Transverse colon (tissue), 4 donors: ENCODE data around the gene RGS3. TPM values are rescaled to one million over a fixed set of nuclear protein-coding genes. Genes with fewer than 3 reads are reported as not detected.
A peak's percentile ranks its signal among the peaks of the same experiment; 100 is the strongest.

Experiments used
- DNase-seq: peaks from one replicate; pipeline ENCODE4 v3.0.0-alpha.2; 2019
- H3K27ac ChIP-seq, 4 donors: fragments of 200-600 bp; sonication (generic); 2 replicates each; pipeline ENCODE4 v1.5.1; 2016 to 2018; ENCODE audit warnings: inconsistent platforms in 4 of 4
- H3K27me3 ChIP-seq: fragments of 200-600 bp; sonication (generic); 2 replicates; pipeline ENCODE4 v1.5.1; 2017; ENCODE audit warnings: inconsistent platforms
- H3K36me3 ChIP-seq, 4 donors: fragments of 200-600 bp; sonication (generic); 2 replicates each; pipeline ENCODE4 v1.5.1; 2017 to 2019; ENCODE audit warnings: inconsistent platforms in 4 of 4
- H3K4me1 ChIP-seq, 4 donors: fragments of 200-600 bp; sonication (generic); 2 replicates each; pipeline ENCODE4 v1.5.1; 2017 to 2020; ENCODE audit warnings: inconsistent platforms in 4 of 4
- H3K4me3 ChIP-seq, 4 donors: fragments of 200-600 bp; sonication (generic); 1 replicate in 1 of 4; 2 replicates in 3 of 4; pipeline versions ENCODE4 v1.5.1 to v1.6.1; 2017 to 2019; ENCODE audit warnings: inconsistent platforms in 4 of 4
- H3K9me3 ChIP-seq, 2 donors: fragments of 200-600 bp; sonication (generic); 2 replicates each; pipeline ENCODE4 v1.5.1; 2017 to 2019; ENCODE audit warnings: inconsistent platforms in 2 of 2
- CTCF ChIP-seq, 5 experiments: fragments of 200-600 bp in 3 of 5; fragments of 450-650 bp in 2 of 5; sonication (generic) in 3 of 5; IDR thresholded peaks; 1 replicate in 2 of 5; 2 replicates in 3 of 5; pipeline ENCODE4 v1.5.1; 2016 to 2017; ENCODE audit warnings: antibody characterized with exemption in 5 of 5, inconsistent platforms in 3 of 5, mild to moderate bottlenecking in 2 of 5, moderate library complexity in 1 of 5
- EP300 ChIP-seq: sonication (generic); formaldehyde crosslinking; IDR thresholded peaks from one replicate; pipeline ENCODE4 v1.6.1; 2017; ENCODE audit warnings: antibody characterized with exemption, low read depth
- POLR2A ChIP-seq: fragments of 450-650 bp; IDR thresholded peaks from one replicate; pipeline ENCODE4 v1.6.1; 2016; ENCODE audit warnings: antibody characterized with exemption, mild to moderate bottlenecking, moderate library complexity
- POLR2AphosphoS5 ChIP-seq, 3 donors: sonication (generic); formaldehyde crosslinking; IDR thresholded peaks; one replicate each; pipeline ENCODE4 v1.6.1; 2016; ENCODE audit warnings: antibody characterized with exemption in 3 of 3
- WGBS, 2 donors: methylation state at CpG; one replicate each; pipeline ENCODE4 v1.1.5; 2018; ENCODE audit warnings: low coverage in 1 of 2; 5-methylcytosine and 5-hydroxymethylcytosine counted together
- in situ Hi-C, 4 donors: fragments of 200-750 bp; cut with MboI; loops; one replicate each; pipeline versions ENCODE4 v1.15.0 to v1.15.1; 2017; ENCODE audit warnings: low sequenced_read_pairs in 3 of 4, low pct_ligation_motif_present in 1 of 4, low pct_unique_long_range_greater_than_20kb in 1 of 4
- intact Hi-C: fragments of 100-400 bp; cut with DNase I; formaldehyde crosslinking; loops from one replicate; pipeline ENCODE4 v1.15.1; 2023; ENCODE audit warnings: low total_unique reads
- total RNA-seq, 4 donors: library from RNA; depleted of rRNA; stranded (reverse); fragments of >200 nt; gene quantifications; one replicate each; pipeline ENCODE4 v1.1.0, GENCODE V29; 2016

Gene RGS3
- total RNA-seq, 4 donors from 2014 or later = 62.7 to 150 (median 80.9) TPM

GRCh38 chr9:113562653-113563381 is 99.3 kb downstream of the RGS3 start:
- no peak for TF ChIP-seq POLR2AphosphoS5 (IDR thresholded peaks at IDR 0.05)
- TF ChIP-seq CTCF (IDR thresholded peaks at IDR 0.05) = no peak
- 93% methylated on average over 2 of the region's 2 CpGs; no CpG with 5 or more reads in 1 of the 2 donors for WGBS, 2 donors
- no peaks in the 10 kb centered on the region for H3K36me3 ChIP-seq
- H3K4me1 ChIP-seq = peaks cover 30 to 58% (median 45%) of the 10 kb centered on the region in 4 donors
- H3K4me3 ChIP-seq = no peak overlapping the region
- in situ Hi-C loops (no loop called here), intact Hi-C loops (no loop called here)
- no peak for DNase-seq
- peak overlapping the region in 2 of 4 donors; percentile 2 to 86 for H3K27ac ChIP-seq
- H3K27me3 ChIP-seq = no peaks in the 10 kb centered on the region
- H3K9me3 ChIP-seq = no peaks in the 10 kb centered on the region

GRCh38 chr9:113563826-113564497 is 100.4 kb downstream of the RGS3 start:
- peaks cover 30 to 61% (median 48%) of the 10 kb centered on the region in 4 donors for H3K4me1 ChIP-seq
- H3K27ac ChIP-seq = peak overlapping the region; percentile 79 to 89 (median 86)
- in situ Hi-C loops = no loop called here
- TF ChIP-seq CTCF (IDR thresholded peaks at IDR 0.05) = no peak
- TF ChIP-seq POLR2A = no peak
- TF ChIP-seq POLR2AphosphoS5 (IDR thresholded peaks at IDR 0.05) = no peak
- no peak for TF ChIP-seq EP300
- H3K4me3 ChIP-seq = no peak overlapping the region
- WGBS, 2 donors = 50 to 78% methylated on average over 1 to 5 of the region's 5 CpGs
- intact Hi-C loops = no loop called here
- H3K9me3 ChIP-seq = no peaks in the 10 kb centered on the region
- H3K27me3 ChIP-seq = no peaks in the 10 kb centered on the region
- no peak for DNase-seq
- H3K36me3 ChIP-seq = no peaks in the 10 kb centered on the region

- Histone ChIP-seq H3K4me1 (peaks cover 24 to 54% (median 44%) of the 10 kb centered on the region in 4 donors), H3K9me3 (no peaks in the 10 kb centered on the region), H3K27ac (peak overlapping the region; percentile 79 to 89 (median 86)), H3K27me3 (no peaks in the 10 kb centered on the region), H3K4me3 (peak overlapping the region; percentile 3 to 42 (median 34)), H3K36me3 (no peaks in the 10 kb centered on the region)
- intact Hi-C loops = no loop called here
- peak; percentile 82 for DNase-seq
- in situ Hi-C loops = no loop called here
- 28% methylated on average over 19 of the region's 20 CpGs; no CpG with 5 or more reads in 1 of the 2 donors for WGBS, 2 donors
- TF ChIP-seq POLR2AphosphoS5 (IDR thresholded peaks at IDR 0.05) (peak in 2 of 3 donors; percentile 41 to 56), POLR2A (peak; percentile 51), CTCF (IDR thresholded peaks at IDR 0.05) (no peak)
Observed at GRCh38 chr9:113564498-113565237, 101.1 kb downstream of the RGS3 start.
